ENCODE data around the gene SUSD5. TPM values are rescaled to one million over a fixed set of nuclear protein-coding genes. Genes with fewer than 3 reads are reported as not detected.
"Not testable (repeated sequence)": the region's sequence is repeated elsewhere in the genome, so short reads cannot be mapped to it uniquely, and the experiment has no call there.

Gene SUSD5
- total RNA-seq, 4 donors from 2014 or later = 0.55 to 2.2 (median 1.1) TPM

GRCh38 chr3:33187368-33187634 lies 31.3 kb downstream of the SUSD5 start:
- no peaks in the 10 kb centered on the region for H3K9me3 ChIP-seq
- in situ Hi-C loops (cut with MboI; ENCODE audit: low sequenced_read_pairs in 4 of 4) = no loop called here
- ATAC-seq = no peak
- intact Hi-C loops (cut with DNase I; ENCODE audit: low total_unique reads) = no loop called here
- H3K27ac ChIP-seq = no peak overlapping the region
- no peaks in the 10 kb centered on the region for H3K36me3 ChIP-seq
- DNase-seq = no peak
- H3K4me1 ChIP-seq = no peaks in the 10 kb centered on the region
- H3K4me3 ChIP-seq = no peak overlapping the region
- no peaks in the 10 kb centered on the region for H3K27me3 ChIP-seq
- no peak for TF ChIP-seq POLR2A (IDR thresholded peaks at IDR 0.05)
- TF ChIP-seq, protein P1, sequence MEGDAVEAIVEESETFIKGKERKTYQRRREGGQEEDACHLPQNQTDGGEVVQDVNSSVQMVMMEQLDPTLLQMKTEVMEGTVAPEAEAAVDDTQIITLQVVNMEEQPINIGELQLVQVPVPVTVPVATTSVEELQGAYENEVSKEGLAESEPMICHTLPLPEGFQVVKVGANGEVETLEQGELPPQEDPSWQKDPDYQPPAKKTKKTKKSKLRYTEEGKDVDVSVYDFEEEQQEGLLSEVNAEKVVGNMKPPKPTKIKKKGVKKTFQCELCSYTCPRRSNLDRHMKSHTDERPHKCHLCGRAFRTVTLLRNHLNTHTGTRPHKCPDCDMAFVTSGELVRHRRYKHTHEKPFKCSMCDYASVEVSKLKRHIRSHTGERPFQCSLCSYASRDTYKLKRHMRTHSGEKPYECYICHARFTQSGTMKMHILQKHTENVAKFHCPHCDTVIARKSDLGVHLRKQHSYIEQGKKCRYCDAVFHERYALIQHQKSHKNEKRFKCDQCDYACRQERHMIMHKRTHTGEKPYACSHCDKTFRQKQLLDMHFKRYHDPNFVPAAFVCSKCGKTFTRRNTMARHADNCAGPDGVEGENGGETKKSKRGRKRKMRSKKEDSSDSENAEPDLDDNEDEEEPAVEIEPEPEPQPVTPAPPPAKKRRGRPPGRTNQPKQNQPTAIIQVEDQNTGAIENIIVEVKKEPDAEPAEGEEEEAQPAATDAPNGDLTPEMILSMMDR (IDR thresholded peaks at IDR 0.05 in 4 of 5, conservative IDR thresholded peaks at IDR 0.05 in 1 of 5) = no peak

DNA sequence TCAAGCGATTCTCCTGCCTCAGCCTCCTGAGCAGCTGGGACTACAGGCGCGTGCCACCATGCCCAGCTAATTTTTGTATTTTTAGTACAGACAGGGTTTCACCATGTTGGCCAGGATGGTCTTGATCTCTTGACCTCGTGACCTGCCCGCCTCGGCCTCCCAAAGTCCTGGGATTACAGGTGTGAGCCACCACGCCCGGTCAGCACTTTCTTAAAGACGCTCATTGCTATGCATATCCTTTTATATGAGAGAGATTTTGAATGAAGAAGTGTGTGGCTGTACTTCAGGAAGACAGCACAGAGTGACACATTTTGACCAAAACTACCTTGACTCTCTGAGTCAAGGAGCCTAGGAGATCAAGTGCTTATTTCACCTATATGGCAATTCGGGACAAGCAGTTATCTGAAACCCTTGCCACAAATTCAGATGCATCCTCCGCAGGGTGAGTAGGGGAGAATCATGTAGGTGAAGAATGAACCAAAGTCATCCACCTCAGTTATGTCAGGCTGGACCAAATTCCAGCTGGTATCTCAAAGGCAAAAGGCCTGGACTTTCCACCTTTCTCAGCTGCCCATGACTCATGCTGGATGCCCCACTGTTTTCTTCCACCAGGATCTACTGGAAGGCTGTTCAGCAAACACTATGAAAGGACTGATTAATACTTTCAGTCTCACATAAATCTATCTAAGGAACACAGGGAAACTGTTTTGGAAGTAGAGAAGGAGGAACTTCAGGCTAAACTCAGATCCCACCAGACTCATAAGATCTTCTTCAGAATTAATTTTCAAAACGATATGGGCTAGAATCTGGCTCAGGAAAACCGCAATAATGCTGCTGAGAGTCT lies 31.9 kb downstream of the SUSD5 start:
- in situ Hi-C loops (cut with MboI; ENCODE audit: low sequenced_read_pairs in 4 of 4) (no loop called here), intact Hi-C loops (cut with DNase I; ENCODE audit: low total_unique reads) (no loop called here)
- H3K36me3 ChIP-seq = no peaks in the 10 kb centered on the region
- DNase-seq (no peak), ATAC-seq (no peak)
- no peaks in the 10 kb centered on the region for H3K9me3 ChIP-seq
- no peaks in the 10 kb centered on the region for H3K4me1 ChIP-seq
- no peak for TF ChIP-seq POLR2A (IDR thresholded peaks at IDR 0.05)
- TF ChIP-seq, protein P1 (IDR thresholded peaks at IDR 0.05 in 4 of 5, conservative IDR thresholded peaks at IDR 0.05 in 1 of 5) = no peak
- H3K4me3 ChIP-seq = no peak overlapping the region
- H3K27ac ChIP-seq = no peak overlapping the region
- no peaks in the 10 kb centered on the region for H3K27me3 ChIP-seq

- Histone ChIP-seq H3K4me1 (no peaks in the 10 kb centered on the region), H3K9me3 (no peaks in the 10 kb centered on the region), H3K27ac (no peak overlapping the region), H3K27me3 (no peaks in the 10 kb centered on the region), H3K4me3 (no peak overlapping the region), H3K36me3 (no peaks in the 10 kb centered on the region)
- ATAC-seq = no peak
- in situ Hi-C loops (cut with MboI; ENCODE audit: low sequenced_read_pairs in 4 of 4) (no loop called here), intact Hi-C loops (cut with DNase I; ENCODE audit: low total_unique reads) (no loop called here)
- TF ChIP-seq POLR2A (IDR thresholded peaks at IDR 0.05) = no peak
- TF ChIP-seq, protein P1 (IDR thresholded peaks at IDR 0.05 in 4 of 5, conservative IDR thresholded peaks at IDR 0.05 in 1 of 5) = no peak
- no peak for DNase-seq
Measured at GRCh38 chr3:33184863-33185262, 33.7 kb downstream of the SUSD5 start.

DNA sequence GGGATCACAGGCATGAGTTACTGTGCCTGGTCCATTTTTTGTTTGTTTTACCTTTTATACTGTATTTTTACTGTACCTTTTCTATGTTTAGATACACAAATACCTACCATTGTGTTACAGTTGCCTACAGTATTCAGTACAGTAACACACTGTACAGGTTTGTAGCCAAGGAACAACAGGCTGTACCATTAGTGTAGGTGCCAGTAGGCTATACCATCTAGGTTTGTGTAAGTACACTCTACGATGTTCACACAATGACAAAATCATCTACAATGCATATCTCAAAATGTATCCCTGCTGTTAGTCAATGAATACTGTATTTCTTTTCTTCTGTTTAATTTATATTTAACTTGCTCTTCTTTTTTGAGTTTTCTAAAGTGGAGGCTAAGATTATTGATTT lies 37.0 kb downstream of the SUSD5 start:
- H3K9me3 ChIP-seq; intact Hi-C loops (cut with DNase I; ENCODE audit: low total_unique reads); H3K27me3 ChIP-seq; in situ Hi-C loops (cut with MboI; ENCODE audit: low sequenced_read_pairs in 4 of 4); H3K4me1 ChIP-seq; ATAC-seq; DNase-seq; H3K27ac ChIP-seq; H3K4me3 ChIP-seq; H3K36me3 ChIP-seq: not testable (repeated sequence)

GRCh38 chr3:33181229-33181628 lies 37.4 kb downstream of the SUSD5 start:
- Histone ChIP-seq H3K36me3 (no peaks in the 10 kb centered on the region), H3K9me3 (no peaks in the 10 kb centered on the region), H3K27me3 (no peaks in the 10 kb centered on the region), H3K4me1 (no peaks in the 10 kb centered on the region), H3K4me3 (no peak overlapping the region), H3K27ac (no peak overlapping the region)
- no peak for TF ChIP-seq POLR2A (IDR thresholded peaks at IDR 0.05)
- intact Hi-C loops (cut with DNase I; ENCODE audit: low total_unique reads) = no loop called here
- ATAC-seq (no peak), DNase-seq (no peak)
- in situ Hi-C loops (cut with MboI; ENCODE audit: low sequenced_read_pairs in 4 of 4) = no loop called here

DNA sequence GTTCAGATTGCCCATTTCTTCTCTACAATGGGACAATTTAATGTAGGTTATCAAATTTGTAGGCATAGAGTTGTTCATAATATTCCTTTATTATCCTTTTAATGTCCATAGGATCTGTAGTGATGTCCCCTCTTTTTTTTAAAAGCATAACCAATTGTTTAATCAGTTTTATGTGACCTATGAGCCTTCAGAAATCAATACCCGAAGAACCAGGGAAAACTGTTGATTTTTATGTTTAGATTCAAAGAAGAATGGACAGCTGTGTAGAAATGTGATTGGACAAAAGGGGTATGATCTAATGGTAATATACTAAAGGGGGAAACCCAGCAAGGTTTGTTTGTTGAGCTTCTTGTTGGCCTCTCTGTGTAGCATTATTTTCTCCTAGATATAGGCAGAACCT lies 39.5 kb downstream of the SUSD5 start:
- TF ChIP-seq POLR2A (IDR thresholded peaks at IDR 0.05) = no peak
- TF ChIP-seq, protein P1 (IDR thresholded peaks at IDR 0.05 in 4 of 5, conservative IDR thresholded peaks at IDR 0.05 in 1 of 5) = no peak

More for the DNA sequence above, 39.5 kb downstream of the SUSD5 start:
- DNase-seq (no peak), ATAC-seq (no peak)
- no peak overlapping the region for H3K27ac ChIP-seq
- in situ Hi-C loops (cut with MboI; ENCODE audit: low sequenced_read_pairs in 4 of 4) (no loop called here), intact Hi-C loops (cut with DNase I; ENCODE audit: low total_unique reads) (no loop called here)
- H3K36me3 ChIP-seq = no peaks in the 10 kb centered on the region
- H3K4me1 ChIP-seq = no peaks in the 10 kb centered on the region
- H3K27me3 ChIP-seq = no peaks in the 10 kb centered on the region
- H3K4me3 ChIP-seq = no peak overlapping the region
- no peaks in the 10 kb centered on the region for H3K9me3 ChIP-seq
